ENCODE data around the gene ATL3.

ATL3 gene

DNA sequence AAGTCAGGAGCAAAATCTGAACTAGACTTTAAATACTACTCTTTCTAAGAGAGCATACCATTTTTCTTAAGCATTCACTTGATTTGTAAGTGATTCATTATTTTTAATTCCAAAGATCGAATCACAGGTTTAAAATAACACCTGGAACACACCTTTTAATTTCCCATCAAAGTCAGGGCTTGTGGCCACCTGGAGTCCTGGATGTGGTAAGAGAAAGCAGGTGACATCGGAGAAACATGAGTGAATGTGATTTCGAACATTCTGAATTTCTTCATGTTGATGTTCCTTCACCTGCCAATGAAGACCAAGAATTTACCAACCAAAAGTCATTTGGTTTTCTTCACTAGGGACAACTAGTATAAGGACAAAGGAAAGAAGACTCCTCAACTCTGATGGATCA is 28.0 kb downstream of the ATL3 start:
- ChIA-PET CTCF (interaction anchor here (0.9 to 1.5 kb wide), 4 partner anchors 8 to 164 kb away, joined by 4 to 7 read pairs (median 4); no protein-coding TSS in a partner anchor), POLR2A (interaction anchor here (0.8 kb wide), 1 partner anchor 43 kb away, joined by 4 read pairs; no protein-coding TSS in a partner anchor)
- no peaks in the 10 kb centered on the region for H3K4me1 ChIP-seq (ENCODE audit: control insufficient read depth, insufficient read depth, low read length)
- TF ChIP-seq, protein P1, sequence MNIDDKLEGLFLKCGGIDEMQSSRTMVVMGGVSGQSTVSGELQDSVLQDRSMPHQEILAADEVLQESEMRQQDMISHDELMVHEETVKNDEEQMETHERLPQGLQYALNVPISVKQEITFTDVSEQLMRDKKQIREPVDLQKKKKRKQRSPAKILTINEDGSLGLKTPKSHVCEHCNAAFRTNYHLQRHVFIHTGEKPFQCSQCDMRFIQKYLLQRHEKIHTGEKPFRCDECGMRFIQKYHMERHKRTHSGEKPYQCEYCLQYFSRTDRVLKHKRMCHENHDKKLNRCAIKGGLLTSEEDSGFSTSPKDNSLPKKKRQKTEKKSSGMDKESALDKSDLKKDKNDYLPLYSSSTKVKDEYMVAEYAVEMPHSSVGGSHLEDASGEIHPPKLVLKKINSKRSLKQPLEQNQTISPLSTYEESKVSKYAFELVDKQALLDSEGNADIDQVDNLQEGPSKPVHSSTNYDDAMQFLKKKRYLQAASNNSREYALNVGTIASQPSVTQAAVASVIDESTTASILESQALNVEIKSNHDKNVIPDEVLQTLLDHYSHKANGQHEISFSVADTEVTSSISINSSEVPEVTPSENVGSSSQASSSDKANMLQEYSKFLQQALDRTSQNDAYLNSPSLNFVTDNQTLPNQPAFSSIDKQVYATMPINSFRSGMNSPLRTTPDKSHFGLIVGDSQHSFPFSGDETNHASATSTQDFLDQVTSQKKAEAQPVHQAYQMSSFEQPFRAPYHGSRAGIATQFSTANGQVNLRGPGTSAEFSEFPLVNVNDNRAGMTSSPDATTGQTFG (tag by site-specific recombination; IDR thresholded peaks at IDR 0.05; ENCODE audit: borderline replicate concordance), result no peak
- TF ChIP-seq ZXDB (tag by site-specific recombination; IDR thresholded peaks at IDR 0.05), result no peak
- no peak for TF ChIP-seq YY2 (tag by site-specific recombination; IDR thresholded peaks at IDR 0.05)
- TF ChIP-seq, protein P2, sequence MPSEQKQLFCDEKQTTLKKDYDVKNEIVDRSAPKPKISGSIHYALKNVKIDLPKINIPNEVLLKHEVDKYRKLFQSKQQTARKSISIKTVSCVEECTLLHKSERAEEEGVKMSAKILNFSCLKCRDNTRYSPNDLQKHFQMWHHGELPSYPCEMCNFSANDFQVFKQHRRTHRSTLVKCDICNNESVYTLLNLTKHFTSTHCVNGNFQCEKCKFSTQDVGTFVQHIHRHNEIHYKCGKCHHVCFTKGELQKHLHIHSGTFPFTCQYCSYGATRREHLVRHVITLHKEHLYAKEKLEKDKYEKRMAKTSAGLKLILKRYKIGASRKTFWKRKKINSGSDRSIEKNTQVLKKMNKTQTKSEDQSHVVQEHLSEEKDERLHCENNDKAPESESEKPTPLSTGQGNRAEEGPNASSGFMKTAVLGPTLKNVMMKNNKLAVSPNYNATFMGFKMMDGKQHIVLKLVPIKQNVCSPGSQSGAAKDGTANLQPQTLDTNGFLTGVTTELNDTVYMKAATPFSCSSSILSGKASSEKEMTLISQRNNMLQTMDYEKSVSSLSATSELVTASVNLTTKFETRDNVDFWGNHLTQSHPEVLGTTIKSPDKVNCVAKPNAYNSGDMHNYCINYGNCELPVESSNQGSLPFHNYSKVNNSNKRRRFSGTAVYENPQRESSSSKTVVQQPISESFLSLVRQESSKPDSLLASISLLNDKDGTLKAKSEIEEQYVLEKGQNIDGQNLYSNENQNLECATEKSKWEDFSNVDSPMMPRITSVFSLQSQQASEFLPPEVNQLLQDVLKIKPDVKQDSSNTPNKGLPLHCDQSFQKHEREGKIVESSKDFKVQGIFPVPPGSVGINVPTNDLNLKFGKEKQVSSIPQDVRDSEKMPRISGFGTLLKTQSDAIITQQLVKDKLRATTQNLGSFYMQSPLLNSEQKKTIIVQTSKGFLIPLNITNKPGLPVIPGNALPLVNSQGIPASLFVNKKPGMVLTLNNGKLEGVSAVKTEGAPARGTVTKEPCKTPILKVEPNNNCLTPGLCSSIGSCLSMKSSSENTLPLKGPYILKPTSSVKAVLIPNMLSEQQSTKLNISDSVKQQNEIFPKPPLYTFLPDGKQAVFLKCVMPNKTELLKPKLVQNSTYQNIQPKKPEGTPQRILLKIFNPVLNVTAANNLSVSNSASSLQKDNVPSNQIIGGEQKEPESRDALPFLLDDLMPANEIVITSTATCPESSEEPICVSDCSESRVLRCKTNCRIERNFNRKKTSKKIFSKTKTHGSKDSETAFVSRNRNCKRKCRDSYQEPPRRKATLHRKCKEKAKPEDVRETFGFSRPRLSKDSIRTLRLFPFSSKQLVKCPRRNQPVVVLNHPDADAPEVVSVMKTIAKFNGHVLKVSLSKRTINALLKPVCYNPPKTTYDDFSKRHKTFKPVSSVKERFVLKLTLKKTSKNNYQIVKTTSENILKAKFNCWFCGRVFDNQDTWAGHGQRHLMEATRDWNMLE (tag by site-specific recombination; conservative IDR thresholded peaks at IDR 0.05; ENCODE audit: low read depth), result no peak
- no peak for TF ChIP-seq ZNF174 (tag by site-specific recombination; IDR thresholded peaks at IDR 0.05)
- no peak for TF ChIP-seq ZNF266 (tag by site-specific recombination; IDR thresholded peaks at IDR 0.05; ENCODE audit: low read depth)
- TF ChIP-seq ZNF16 (tag by site-specific recombination; IDR thresholded peaks at IDR 0.05; ENCODE audit: low read depth), result no peak
- no peak for TF ChIP-seq ZNF48 (tag by site-specific recombination; IDR thresholded peaks at IDR 0.05)
- no peak for TF ChIP-seq ZNF175 (tag by site-specific recombination; IDR thresholded peaks at IDR 0.05)
- no peak for TF ChIP-seq TCF7L2 (IDR thresholded peaks at IDR 0.05; ENCODE audit: borderline replicate concordance, low read depth, low read length)
- TF ChIP-seq RBAK (tag by site-specific recombination; IDR thresholded peaks at IDR 0.05), result no peak
- no peak for TF ChIP-seq ZFP41 (tag by site-specific recombination; IDR thresholded peaks at IDR 0.05; ENCODE audit: borderline replicate concordance)
- TF ChIP-seq SCRT2 (tag by site-specific recombination; IDR thresholded peaks at IDR 0.05), result no peak
- TF ChIP-seq ZNF157 (tag by site-specific recombination; IDR thresholded peaks at IDR 0.05), result no peak
- no peak for TF ChIP-seq HOXC10 (CRISPR knock-in tag; IDR thresholded peaks at IDR 0.05)
- TF ChIP-seq ZBTB7A (tag by site-specific recombination; IDR thresholded peaks at IDR 0.05; ENCODE audit: low read depth), result no peak
- TF ChIP-seq, protein P3, sequence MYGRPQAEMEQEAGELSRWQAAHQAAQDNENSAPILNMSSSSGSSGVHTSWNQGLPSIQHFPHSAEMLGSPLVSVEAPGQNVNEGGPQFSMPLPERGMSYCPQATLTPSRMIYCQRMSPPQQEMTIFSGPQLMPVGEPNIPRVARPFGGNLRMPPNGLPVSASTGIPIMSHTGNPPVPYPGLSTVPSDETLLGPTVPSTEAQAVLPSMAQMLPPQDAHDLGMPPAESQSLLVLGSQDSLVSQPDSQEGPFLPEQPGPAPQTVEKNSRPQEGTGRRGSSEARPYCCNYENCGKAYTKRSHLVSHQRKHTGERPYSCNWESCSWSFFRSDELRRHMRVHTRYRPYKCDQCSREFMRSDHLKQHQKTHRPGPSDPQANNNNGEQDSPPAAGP (tag by site-specific recombination; IDR thresholded peaks at IDR 0.05), result no peak
- no peak for TF ChIP-seq ZNF274 (IDR thresholded peaks at IDR 0.05; ENCODE audit: low read length)
- TF ChIP-seq ZNF274 (tag by site-specific recombination; IDR thresholded peaks at IDR 0.05; ENCODE audit: borderline replicate concordance), result no peak
- no peak for TF ChIP-seq ZBTB8A (tag by site-specific recombination; IDR thresholded peaks at IDR 0.05)
- no peak for TF ChIP-seq ZNF223 (tag by site-specific recombination; IDR thresholded peaks at IDR 0.05)
- H3K4me3 ChIP-seq (ENCODE audit: low read depth, low read length), result no peak overlapping the region
- H3K27ac ChIP-seq (ENCODE audit: extremely low read depth, low read depth, low read length), result no peak overlapping the region
- no peaks in the 10 kb centered on the region for H3K9me3 ChIP-seq (ENCODE audit: control insufficient read depth, insufficient read depth, low read depth, low read length)
- H3K36me3 ChIP-seq (ENCODE audit: control insufficient read depth in 2 of 2, insufficient read depth in 1 of 2, low read length in 2 of 2), result peaks cover 0 to 71% of the 10 kb centered on the region in 2 experiments; a peak in 1 of 3 replicates
